HG02973 (cell line): ENCODE data around the gene SLTM.
"Not testable (repeated sequence)": the region's sequence is repeated elsewhere in the genome, so short reads cannot be mapped to it uniquely, and the experiment has no call there.

Experiments used
- ATAC-seq: cut with Tn5 transposase; IDR thresholded peaks from one replicate; pipeline ENCODE4 v1.9.1; 2021; ENCODE audit warnings: moderate library complexity; ENCODE audit not compliant: unreplicated experiment

Gene SLTM

GRCh38 chr15:58877999-58878825 lies 55.3 kb downstream of the SLTM start:
- no peak for ATAC-seq

DNA sequence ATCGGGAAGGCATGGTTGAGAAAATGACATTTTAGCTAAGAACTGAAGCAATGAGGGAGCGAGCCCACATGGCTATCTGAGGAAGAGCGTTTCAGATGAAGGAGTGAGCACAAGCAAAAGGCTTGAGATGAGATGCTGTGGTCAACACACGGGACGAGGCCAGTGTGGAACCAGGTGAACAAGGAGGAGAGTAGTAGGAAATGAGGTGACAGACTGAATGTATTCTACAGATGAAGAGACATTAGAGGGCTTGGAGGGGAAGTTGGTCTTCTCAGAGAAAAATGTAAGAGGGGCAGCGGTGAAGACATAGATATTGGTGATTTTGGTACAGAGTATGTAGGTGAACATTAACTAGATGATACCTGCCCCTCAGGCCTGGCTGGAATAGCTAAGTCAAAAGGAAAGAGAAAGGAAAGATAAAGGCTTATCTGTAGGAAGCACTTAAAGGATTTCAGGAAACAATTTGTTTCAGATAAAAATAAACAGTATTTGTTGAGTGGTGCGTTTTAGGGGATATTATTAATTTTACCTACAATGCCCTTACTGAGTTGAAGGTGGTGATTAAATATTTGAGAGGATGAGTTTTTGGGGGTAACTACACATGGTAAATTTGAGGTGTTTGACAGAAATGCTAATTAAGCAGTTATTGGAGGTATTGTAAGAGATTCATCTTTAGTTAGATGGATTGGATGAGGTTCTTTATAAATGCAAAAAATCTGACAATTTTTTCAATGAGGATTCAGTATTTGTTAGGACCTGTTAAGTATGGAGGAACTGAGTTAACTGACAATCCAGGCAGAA lies 57.0 kb downstream of the SLTM start:
- no peak for ATAC-seq

DNA sequence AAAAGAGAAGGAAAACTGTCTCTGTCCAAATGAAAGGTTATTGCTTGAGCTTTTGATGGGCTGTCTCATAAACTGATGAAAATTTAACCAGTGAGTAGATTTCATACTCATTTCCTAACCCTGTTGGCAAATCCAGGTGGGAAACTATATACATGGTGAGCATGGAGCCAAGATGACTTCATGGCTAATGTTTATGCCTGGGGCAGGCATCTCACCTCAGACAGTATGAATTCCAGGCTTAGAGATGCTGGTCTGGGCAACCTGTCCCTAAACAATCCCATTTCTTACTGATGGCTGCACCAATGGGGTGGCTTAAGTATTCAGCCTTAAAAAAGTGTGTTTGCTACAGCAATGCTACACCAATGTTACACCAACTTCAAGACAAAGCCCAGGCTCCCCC lies 58.1 kb downstream of the SLTM start:
- no peak for ATAC-seq

DNA sequence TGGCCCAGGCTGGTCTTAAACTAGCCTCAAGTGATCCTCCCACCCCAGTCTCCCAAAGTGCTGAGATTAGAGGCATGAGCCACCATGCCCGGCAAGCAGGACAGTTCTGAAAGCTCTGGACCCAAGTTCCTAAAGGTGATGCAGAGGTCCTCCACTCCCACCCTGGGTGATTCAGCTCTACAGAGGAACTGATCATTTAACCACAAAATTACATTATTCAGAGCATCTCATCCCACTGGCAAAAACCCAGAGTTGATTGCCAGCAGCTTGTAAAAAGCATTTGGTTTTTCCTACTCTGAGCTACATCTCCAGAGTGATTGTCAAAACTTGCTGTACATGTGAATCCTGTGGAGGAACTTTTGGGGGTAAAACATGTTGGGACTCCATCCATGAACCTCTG lies 60.2 kb downstream of the SLTM start:
- no peak for ATAC-seq

GRCh38 chr15:58870451-58870850 lies 63.0 kb downstream of the SLTM start:
- ATAC-seq, result no peak

GRCh38 chr15:58867926-58868325 lies 65.6 kb downstream of the SLTM start:
- ATAC-seq, result no peak

GRCh38 chr15:58865425-58865880 lies 68.0 kb downstream of the SLTM start:
- no peak for ATAC-seq

DNA sequence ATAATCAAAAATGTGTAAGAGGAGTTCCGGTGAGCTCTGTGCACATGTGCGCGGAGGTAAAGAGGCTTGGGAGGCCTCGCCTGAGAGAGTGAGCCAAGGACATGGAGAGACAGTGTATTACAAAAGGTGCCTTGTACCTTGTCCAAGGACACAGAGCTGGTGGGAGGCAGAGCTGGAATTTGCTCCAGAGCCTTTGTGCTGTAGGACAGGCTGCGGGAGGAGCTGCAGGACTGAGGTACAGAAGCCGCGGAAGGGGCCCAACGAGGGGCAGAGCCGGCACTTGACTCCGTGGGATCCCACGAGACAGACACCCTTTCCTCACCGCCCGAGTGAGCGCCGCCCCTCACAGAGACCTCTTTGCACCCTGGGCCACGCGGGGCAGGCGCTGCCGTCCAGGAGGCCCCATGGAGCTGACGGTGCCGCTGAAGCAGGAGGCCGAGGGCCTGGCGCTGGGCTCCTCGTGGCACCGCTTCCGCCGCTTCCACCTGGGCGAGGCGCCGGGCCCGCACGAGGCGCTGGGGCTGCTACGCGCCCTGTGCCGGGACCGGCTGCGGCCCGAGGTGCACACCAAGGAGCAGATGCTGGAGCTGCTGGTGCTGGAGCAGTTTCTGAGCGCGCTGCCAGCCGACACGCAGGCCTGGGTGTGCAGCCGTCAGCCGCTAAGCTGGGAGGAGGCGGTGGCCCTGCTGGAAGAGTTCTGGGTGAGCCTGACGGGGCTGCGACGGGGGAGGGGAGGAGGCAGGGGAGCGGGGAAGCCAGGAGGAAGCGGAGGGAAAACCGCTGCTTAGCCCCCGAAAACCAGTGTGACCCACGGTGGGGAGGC lies 68.7 kb downstream of the SLTM start:
- no peak for ATAC-seq

GRCh38 chr15:58862326-58862725 lies 71.2 kb downstream of the SLTM start:
- ATAC-seq, result no peak

DNA sequence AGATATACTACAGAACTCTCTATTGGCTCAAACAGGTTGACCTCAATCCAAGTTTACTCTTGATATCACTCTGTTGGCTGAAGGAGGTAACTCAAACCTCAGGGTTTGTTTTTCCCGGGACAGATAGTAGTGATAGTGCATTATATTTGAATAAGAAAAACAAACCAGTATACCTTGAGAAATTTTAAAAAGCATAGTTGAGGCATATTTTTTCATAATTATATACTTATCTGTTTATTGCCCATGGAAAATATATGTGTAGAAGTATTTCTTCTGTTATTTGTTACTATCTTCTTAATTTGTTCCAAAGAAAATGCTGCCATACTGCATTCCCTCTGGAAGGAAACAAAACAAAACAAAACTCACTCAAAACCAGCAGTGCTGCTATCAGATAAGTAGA lies 76.9 kb downstream of the SLTM start:
- not testable (repeated sequence) for ATAC-seq

DNA sequence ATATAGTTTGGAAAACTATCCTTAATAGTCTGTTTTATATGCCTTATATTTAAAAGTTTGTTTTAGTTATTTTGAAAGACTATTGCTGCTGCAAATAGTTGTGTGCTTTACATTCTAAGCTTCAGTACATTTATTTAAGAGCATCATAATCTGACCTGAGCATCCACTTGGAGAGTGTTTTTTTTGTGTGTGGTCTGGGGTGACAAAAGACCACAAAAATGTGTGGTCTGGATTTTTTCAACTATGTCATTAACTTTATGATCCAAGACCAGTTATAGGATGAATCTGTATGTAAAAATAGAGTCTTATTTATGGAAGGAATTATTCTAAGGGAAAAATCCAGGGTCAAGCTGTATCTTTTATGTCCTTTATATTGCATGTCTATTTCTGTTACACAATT lies 77.4 kb downstream of the SLTM start:
- no peak for ATAC-seq

- no peak for ATAC-seq
Observed at GRCh38 chr15:58854593-58854992, 78.9 kb downstream of the SLTM start.

DNA sequence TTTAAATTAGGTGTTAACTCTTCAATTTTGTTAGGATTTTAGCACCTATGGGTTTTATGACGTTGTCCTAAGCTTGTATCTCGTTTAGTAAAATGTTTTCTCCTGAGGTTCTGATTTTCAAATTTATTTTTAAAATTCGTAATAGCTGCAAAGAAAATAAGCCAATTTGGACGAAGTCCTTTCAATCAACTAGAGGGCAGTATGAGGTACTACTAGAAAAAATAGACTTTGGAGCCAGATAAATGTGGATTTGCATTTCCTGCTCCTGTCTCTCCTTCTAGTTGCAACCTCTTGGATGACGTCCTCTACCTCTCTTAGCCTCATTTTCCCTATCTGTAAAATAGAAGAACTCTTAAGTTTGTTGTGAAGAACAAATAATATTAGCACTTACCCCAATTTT lies 81.1 kb downstream of the SLTM start:
- no peak for ATAC-seq

DNA sequence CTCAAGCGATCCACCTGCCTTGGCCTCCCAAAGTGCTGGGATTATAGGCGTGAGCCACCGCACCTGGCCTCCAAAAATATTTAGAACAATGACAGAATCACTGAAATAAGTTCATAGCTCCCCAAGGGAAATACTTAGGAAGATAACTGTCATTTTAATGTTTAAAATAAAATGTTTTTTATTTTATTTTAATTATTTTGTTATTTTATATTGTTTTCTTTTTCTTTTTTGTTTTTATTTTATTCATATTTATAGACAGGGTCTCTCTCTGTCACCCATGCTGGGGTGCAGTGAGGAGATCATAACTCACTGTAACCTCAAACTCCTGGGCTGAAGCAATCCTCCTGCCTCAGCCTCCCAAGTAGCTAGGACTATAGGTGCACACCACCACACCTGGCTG lies 82.3 kb downstream of the SLTM start:
- not testable (repeated sequence) for ATAC-seq

GRCh38 chr15:58842713-58843396 lies 90.6 kb downstream of the SLTM start:
- ATAC-seq, result no peak

- no peak for ATAC-seq
Observed at GRCh38 chr15:58840048-58840447, 93.4 kb downstream of the SLTM start.

- no peak for ATAC-seq
Observed at GRCh38 chr15:58839485-58839884, 94.0 kb downstream of the SLTM start.

GRCh38 chr15:58833681-58834426 lies 99.6 kb downstream of the SLTM start:
- not testable (repeated sequence) for ATAC-seq

- ATAC-seq, result no peak
Observed at GRCh38 chr15:58830556-58830955, 102.9 kb downstream of the SLTM start.
